Pancreas (tissue), 10 donors: Measurements from ENCODE around the gene RBM19. TPM values are rescaled to one million over a fixed set of nuclear protein-coding genes. Genes with fewer than 3 reads are reported as not detected.
"Not testable (repeated sequence)": the region's sequence is repeated elsewhere in the genome, so short reads cannot be mapped to it uniquely, and the experiment has no call there.

Experiments used
- ATAC-seq, 4 donors: fragments of 200-7000 bp; cut with Tn5 transposase; one replicate each; pipeline versions ENCODE4 v1.8.0 to v1.9.1; 2020; ENCODE audit warnings: mild to moderate bottlenecking in 4 of 4, moderate library complexity in 4 of 4
- DNase-seq, 6 donors: peaks; one replicate each; pipeline ENCODE4 v3.0.0-alpha.2; 2020
- FAIRE-seq: peaks from 2 replicates; lab custom pipeline; 2012; peaks lifted over from hg19 to GRCh38; lab: Jason Lieb, UNC
- H3K27ac ChIP-seq, 4 donors: fragments of 200-600 bp; sonication (generic); 1 replicate in 3 of 4; 2 replicates in 1 of 4; pipeline versions ENCODE4 v1.5.0 to v1.8.0; 2020
- H3K27me3 ChIP-seq, 4 donors: fragments of 200-600 bp; one replicate each; pipeline ENCODE4 v1.8.0; 2021
- H3K36me3 ChIP-seq, 3 donors: fragments of 200-600 bp; sonication (generic) in 1 of 3; one replicate each; pipeline versions ENCODE4 v1.5.0 to v1.8.0; 2020 to 2021
- H3K4me1 ChIP-seq, 3 donors: fragments of 200-600 bp; one replicate each; pipeline ENCODE4 v1.8.0; 2021
- H3K4me3 ChIP-seq, 4 donors: fragments of 200-600 bp; sonication (generic) in 2 of 4; one replicate each; pipeline versions ENCODE4 v1.5.0 to v1.8.0; 2020 to 2021
- H3K9me3 ChIP-seq, 4 donors: fragments of 200-600 bp; one replicate each; pipeline ENCODE4 v1.8.0; 2021
- WGBS, 2 donors: extraction: QIAGEN DNeasy Blood & Tissue Kit; methylation state at CpG; one replicate each; pipeline ENCODE4 v1.1.7; 2013; 5-methylcytosine and 5-hydroxymethylcytosine counted together
- intact Hi-C, 3 donors: fragments of 100-400 bp; cut with DNase I; formaldehyde crosslinking; loops; one replicate each; pipeline versions ENCODE4 v1.11.1 to v1.14.2; 2022
- polyA plus RNA-seq, 2 donors: library from polyadenylated mRNA; stranded (reverse); fragments of 200-250 nt; gene quantifications; one replicate each; pipeline ENCODE4 v1.2.3, GENCODE V29; 2013
- total RNA-seq, 6 donors: library from RNA; stranded (reverse); fragmentation: NEBNext Ultra II Directional in 4 of 6; extraction: Animal tissue kit (Norgen Biotek cat#: 25700) in 4 of 6; gene quantifications; one replicate each; pipeline versions ENCODE4 v1.2.1 to v1.2.4, GENCODE V29; 2021 to 2023
- TF ChIP-seq, protein P1 (sequence below), 4 donors: fragments of 200-600 bp; sonication (generic) in 3 of 4; IDR thresholded peaks; one replicate each; pipeline versions ENCODE4 v1.5.0 to v1.8.0; 2021; ENCODE audit warnings: antibody characterized with exemption in 4 of 4
- donor health status: healthy with polysubstance abuse.
- donor health status: DM: no; HTN: no; CAD: no; lungs with moderate emphysema.
- donor health status: DM: no; HTN: no; CAD: no.
- donor health status: control.
- donor health status: control.
- donor health status: Bipolar disorder and iron deficiency.
- donor health status: DM: yes; HTN: yes; CAD: no.
- donor health status: DM: no; HTN: no; CAD: no.
- donor health status: DM: no; HTN: no; CAD: no.
- donor health status: DM: yes; HTN: yes; CAD: no.

Gene RBM19
- total and polyA plus RNA-seq, 8 donors = 13.9 to 32.2 (median 15.8) TPM

DNA sequence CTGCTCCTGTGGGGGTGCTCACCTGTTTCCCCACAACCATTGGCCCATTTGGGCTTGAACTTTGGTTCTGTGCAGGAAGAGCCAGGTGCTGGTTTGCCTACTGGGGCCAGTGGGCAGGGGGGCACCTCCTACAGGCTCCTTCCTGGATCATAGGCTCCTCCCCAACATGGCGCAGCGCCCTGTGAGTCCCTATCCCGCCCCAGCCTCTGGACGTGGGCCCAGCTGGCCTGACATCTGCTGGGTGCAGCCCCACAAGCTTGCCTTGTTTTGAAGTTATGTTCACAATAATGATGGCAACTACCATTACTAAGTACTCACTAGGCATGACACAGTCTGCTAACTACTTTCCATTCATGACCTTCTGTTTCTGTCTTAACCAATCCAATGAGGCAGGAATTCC is 147.8 kb downstream of the RBM19 start:
- H3K4me1 ChIP-seq = no peaks in the 10 kb centered on the region
- no peak for FAIRE-seq
- no peak overlapping the region for H3K4me3 ChIP-seq
- no peak overlapping the region for H3K27ac ChIP-seq
- H3K36me3 ChIP-seq = no peaks in the 10 kb centered on the region
- intact Hi-C loops = no loop called here
- TF ChIP-seq, protein P1, sequence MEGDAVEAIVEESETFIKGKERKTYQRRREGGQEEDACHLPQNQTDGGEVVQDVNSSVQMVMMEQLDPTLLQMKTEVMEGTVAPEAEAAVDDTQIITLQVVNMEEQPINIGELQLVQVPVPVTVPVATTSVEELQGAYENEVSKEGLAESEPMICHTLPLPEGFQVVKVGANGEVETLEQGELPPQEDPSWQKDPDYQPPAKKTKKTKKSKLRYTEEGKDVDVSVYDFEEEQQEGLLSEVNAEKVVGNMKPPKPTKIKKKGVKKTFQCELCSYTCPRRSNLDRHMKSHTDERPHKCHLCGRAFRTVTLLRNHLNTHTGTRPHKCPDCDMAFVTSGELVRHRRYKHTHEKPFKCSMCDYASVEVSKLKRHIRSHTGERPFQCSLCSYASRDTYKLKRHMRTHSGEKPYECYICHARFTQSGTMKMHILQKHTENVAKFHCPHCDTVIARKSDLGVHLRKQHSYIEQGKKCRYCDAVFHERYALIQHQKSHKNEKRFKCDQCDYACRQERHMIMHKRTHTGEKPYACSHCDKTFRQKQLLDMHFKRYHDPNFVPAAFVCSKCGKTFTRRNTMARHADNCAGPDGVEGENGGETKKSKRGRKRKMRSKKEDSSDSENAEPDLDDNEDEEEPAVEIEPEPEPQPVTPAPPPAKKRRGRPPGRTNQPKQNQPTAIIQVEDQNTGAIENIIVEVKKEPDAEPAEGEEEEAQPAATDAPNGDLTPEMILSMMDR (IDR thresholded peaks at IDR 0.05) = no peak
- 90 to 94% methylated on average over 4 of the region's 4 CpGs for WGBS, 2 donors
- H3K9me3 ChIP-seq = no peaks in the 10 kb centered on the region
- no peak for ATAC-seq
- no peak for DNase-seq
- no peaks in the 10 kb centered on the region for H3K27me3 ChIP-seq

- no peaks in the 10 kb centered on the region for H3K4me1 ChIP-seq
These were observed 149.3 kb downstream of the RBM19 start for GRCh38 chr12:113816866-113817265.

GRCh38 chr12:113815031-113815430 is 151.1 kb downstream of the RBM19 start:
- H3K27ac ChIP-seq = no peak overlapping the region
- no peaks in the 10 kb centered on the region for H3K27me3 ChIP-seq
- ATAC-seq (peak in 1 of 4 donors; percentile 41), FAIRE-seq (no peak), DNase-seq (no peak)
- H3K4me1 ChIP-seq = no peaks in the 10 kb centered on the region
- 68 to 74% methylated on average over 5 of the region's 5 CpGs for WGBS, 2 donors
- no peaks in the 10 kb centered on the region for H3K9me3 ChIP-seq
- H3K36me3 ChIP-seq = no peaks in the 10 kb centered on the region
- no peak overlapping the region for H3K4me3 ChIP-seq
- intact Hi-C loops = no loop called here
- TF ChIP-seq, protein P1 (IDR thresholded peaks at IDR 0.05) = no peak

More at GRCh38 chr12:113816866-113817265, 149.3 kb downstream of the RBM19 start:
- WGBS, 2 donors = 80 to 83% methylated on average over 16 of the region's 16 CpGs
- DNase-seq (no peak), FAIRE-seq (no peak), ATAC-seq (no peak)
- no peaks in the 10 kb centered on the region for H3K27me3 ChIP-seq
- no peaks in the 10 kb centered on the region for H3K9me3 ChIP-seq
- intact Hi-C loops = no loop called here
- H3K36me3 ChIP-seq = no peaks in the 10 kb centered on the region
- TF ChIP-seq, protein P1 (IDR thresholded peaks at IDR 0.05) = no peak
- H3K4me3 ChIP-seq = no peak overlapping the region
- no peak overlapping the region for H3K27ac ChIP-seq

DNA sequence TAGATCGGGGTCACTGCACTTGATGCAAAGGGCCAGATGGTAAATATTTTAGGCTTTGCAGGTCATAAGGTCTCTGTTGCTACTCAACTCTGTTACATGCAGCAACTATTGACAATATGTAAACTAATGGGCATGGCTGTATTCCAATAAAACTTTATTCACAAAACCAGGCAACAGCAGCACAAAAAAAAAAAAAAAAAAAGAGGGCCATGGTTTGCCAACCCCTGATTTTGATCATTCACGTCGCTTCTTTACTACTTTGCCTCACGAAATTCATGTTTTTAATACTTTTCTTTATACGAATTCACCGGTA is 152.9 kb downstream of the RBM19 start:
- H3K4me3 ChIP-seq = no peak overlapping the region
- intact Hi-C loops = no loop called here
- H3K27me3 ChIP-seq = no peaks in the 10 kb centered on the region
- DNase-seq (no peak), FAIRE-seq (no peak), ATAC-seq (no peak)
- WGBS, 2 donors = 80 to 88% methylated on average over 6 of the region's 6 CpGs
- no peaks in the 10 kb centered on the region for H3K36me3 ChIP-seq
- TF ChIP-seq, protein P1 (IDR thresholded peaks at IDR 0.05) = no peak
- no peak overlapping the region for H3K27ac ChIP-seq
- H3K9me3 ChIP-seq = no peaks in the 10 kb centered on the region
- H3K4me1 ChIP-seq = no peaks in the 10 kb centered on the region

- 88 to 89% methylated on average over 16 of the region's 16 CpGs for WGBS, 2 donors
- Histone ChIP-seq H3K4me1 (no peaks in the 10 kb centered on the region), H3K27ac (no peak overlapping the region), H3K27me3 (no peaks in the 10 kb centered on the region), H3K4me3 (no peak overlapping the region), H3K36me3 (no peaks in the 10 kb centered on the region), H3K9me3 (no peaks in the 10 kb centered on the region)
- TF ChIP-seq, protein P1 (IDR thresholded peaks at IDR 0.05) = no peak
- DNase-seq (no peak), FAIRE-seq (no peak), ATAC-seq (no peak)
- intact Hi-C loops = no loop called here
These were observed 153.5 kb downstream of the RBM19 start for GRCh38 chr12:113812411-113813228.

GRCh38 chr12:113809462-113810220 is 156.5 kb downstream of the RBM19 start:
- WGBS, 2 donors = 95% methylated on average over 17 of the region's 17 CpGs
- FAIRE-seq, intact Hi-C loops, H3K27me3 ChIP-seq, H3K4me3 ChIP-seq, H3K27ac ChIP-seq, H3K9me3 ChIP-seq, H3K4me1 ChIP-seq, H3K36me3 ChIP-seq, DNase-seq, ATAC-seq: not testable (repeated sequence)
